Natural killer cell treated with Interleukin-12 subunit alpha and Interleukin-12 subunit beta and Interleukin-15 and Interleukin-18, amount 100 ng/mL, for 72 hours (primary cell): ENCODE measurements around the gene MRGPRE. TPM values are rescaled to one million over a fixed set of nuclear protein-coding genes. Genes with fewer than 3 reads are reported as not detected.

ENCODE experiments used
- ATAC-seq, 2 donors: fragments of 150-1000 bp; cut with Tn5 transposase in 1 of 2; sonication (Bioruptor Pico), chemical (Tn5 transposase) in 1 of 2; 2 replicates each; pipeline ENCODE4 v1.10.0; 2021
- DNase-seq: peaks from one replicate; pipeline ENCODE4 v3.0.0; 2022; ENCODE audit warnings: low spot score
- H3K27ac Mint-ChIP-seq, 2 donors: 1 replicate in 1 of 2; 2 replicates in 1 of 2; pipeline ENCODE4 v1.8.0; 2022; ENCODE audit warnings: mixed read lengths in 2 of 2, mild to moderate bottlenecking in 1 of 2, moderate library complexity in 1 of 2
- H3K27me3 Mint-ChIP-seq, 2 donors: 1 replicate in 1 of 2; 2 replicates in 1 of 2; pipeline ENCODE4 v1.8.0; 2022; ENCODE audit warnings: mixed read lengths in 2 of 2
- H3K36me3 Mint-ChIP-seq: one replicate; pipeline ENCODE4 v1.8.0; 2022; ENCODE audit warnings: mixed read lengths
- H3K4me1 Mint-ChIP-seq, 2 donors: 1 replicate in 1 of 2; 2 replicates in 1 of 2; pipeline ENCODE4 v1.8.0; 2022; ENCODE audit warnings: low read depth in 2 of 2, mixed read lengths in 2 of 2, mild to moderate bottlenecking in 1 of 2
- H3K4me3 Mint-ChIP-seq: one replicate; pipeline ENCODE4 v1.8.0; 2022; ENCODE audit warnings: mixed read lengths
- H3K9me3 Mint-ChIP-seq: 2 replicates; pipeline ENCODE4 v1.8.0; 2022; ENCODE audit warnings: mixed read lengths
- total RNA-seq, 2 donors: library from RNA; stranded (reverse); gene quantifications; one replicate each; pipeline ENCODE4 v1.2.3, GENCODE V29; 2022

MRGPRE gene
- total RNA-seq, 2 donors from 2014 or later, result not detected

GRCh38 chr11:3192511-3193372 is 39.5 kb downstream of the MRGPRE start:
- peaks cover 0 to 2% of the 10 kb centered on the region in 2 donors for H3K27me3 Mint-ChIP-seq

GRCh38 chr11:3191586-3192324 is 40.5 kb downstream of the MRGPRE start:
- ATAC-seq (no peak), DNase-seq (no peak)
- Mint-ChIP-seq H3K27me3 (peaks cover 0 to 6% of the 10 kb centered on the region in 2 donors), H3K4me3 (no peak overlapping the region), H3K27ac (no peak overlapping the region), H3K4me1 (peaks cover 0 to 2% of the 10 kb centered on the region in 2 donors), H3K9me3 (no peaks in the 10 kb centered on the region), H3K36me3 (no peaks in the 10 kb centered on the region)

More at GRCh38 chr11:3192511-3193372, 39.5 kb downstream of the MRGPRE start:
- peaks cover 0 to 2% of the 10 kb centered on the region in 2 donors for H3K4me1 Mint-ChIP-seq
- H3K4me3 Mint-ChIP-seq, result no peak overlapping the region
- no peaks in the 10 kb centered on the region for H3K9me3 Mint-ChIP-seq
- ATAC-seq, result no peak
- DNase-seq, result no peak
- no peaks in the 10 kb centered on the region for H3K36me3 Mint-ChIP-seq
- H3K27ac Mint-ChIP-seq, result no peak overlapping the region

GRCh38 chr11:3190600-3190999 is 41.6 kb downstream of the MRGPRE start:
- Mint-ChIP-seq H3K36me3 (no peaks in the 10 kb centered on the region), H3K27me3 (peaks cover 0 to 3% of the 10 kb centered on the region in 2 donors), H3K4me1 (no peaks in the 10 kb centered on the region), H3K4me3 (no peak overlapping the region), H3K9me3 (no peaks in the 10 kb centered on the region), H3K27ac (no peak overlapping the region)
- no peak for DNase-seq
- ATAC-seq, result no peak

GRCh38 chr11:3189886-3190583 is 42.2 kb downstream of the MRGPRE start:
- Mint-ChIP-seq H3K27ac (no peak overlapping the region), H3K4me3 (no peak overlapping the region), H3K9me3 (no peaks in the 10 kb centered on the region), H3K4me1 (no peaks in the 10 kb centered on the region), H3K27me3 (peaks cover 0 to 3% of the 10 kb centered on the region in 2 donors), H3K36me3 (no peaks in the 10 kb centered on the region)
- DNase-seq (no peak), ATAC-seq (no peak)

- no peak for DNase-seq
- no peaks in the 10 kb centered on the region for H3K9me3 Mint-ChIP-seq
- H3K4me1 Mint-ChIP-seq, result no peaks in the 10 kb centered on the region
Measured at GRCh38 chr11:3189196-3189843, 42.9 kb downstream of the MRGPRE start.

GRCh38 chr11:3188496-3189195 is 43.6 kb downstream of the MRGPRE start:
- Mint-ChIP-seq H3K4me1 (no peaks in the 10 kb centered on the region), H3K36me3 (no peaks in the 10 kb centered on the region), H3K27ac (no peak overlapping the region)

More at GRCh38 chr11:3189196-3189843, 42.9 kb downstream of the MRGPRE start:
- Mint-ChIP-seq H3K36me3 (no peaks in the 10 kb centered on the region), H3K27ac (no peak overlapping the region), H3K4me3 (no peak overlapping the region), H3K27me3 (peaks cover 0 to 3% of the 10 kb centered on the region in 2 donors)
- ATAC-seq, result no peak

GRCh38 chr11:3186166-3186953 is 45.9 kb downstream of the MRGPRE start:
- Mint-ChIP-seq H3K4me3 (no peak overlapping the region), H3K9me3 (no peaks in the 10 kb centered on the region), H3K36me3 (no peaks in the 10 kb centered on the region), H3K27ac (no peak overlapping the region), H3K27me3 (peaks cover 0 to 3% of the 10 kb centered on the region in 2 donors), H3K4me1 (no peaks in the 10 kb centered on the region)
- ATAC-seq (no peak), DNase-seq (peak; percentile 26)

More at GRCh38 chr11:3188496-3189195, 43.6 kb downstream of the MRGPRE start:
- DNase-seq, result no peak
- no peak for ATAC-seq
- Mint-ChIP-seq H3K27me3 (peaks cover 0 to 3% of the 10 kb centered on the region in 2 donors), H3K9me3 (no peaks in the 10 kb centered on the region), H3K4me3 (no peak overlapping the region)

GRCh38 chr11:3184732-3185347 is 47.4 kb downstream of the MRGPRE start:
- H3K27me3 Mint-ChIP-seq, result peaks cover 0 to 3% of the 10 kb centered on the region in 2 donors
- no peaks in the 10 kb centered on the region for H3K4me1 Mint-ChIP-seq
- H3K27ac Mint-ChIP-seq, result no peak overlapping the region
- no peaks in the 10 kb centered on the region for H3K9me3 Mint-ChIP-seq
- no peak overlapping the region for H3K4me3 Mint-ChIP-seq
- DNase-seq, result no peak
- no peaks in the 10 kb centered on the region for H3K36me3 Mint-ChIP-seq
- no peak for ATAC-seq

GRCh38 chr11:3183523-3183922 is 48.7 kb downstream of the MRGPRE start:
- Mint-ChIP-seq H3K4me3 (no peak overlapping the region), H3K27ac (peak overlapping the region in 1 of 2 donors; percentile 51), H3K36me3 (no peaks in the 10 kb centered on the region), H3K27me3 (peaks cover 0 to 3% of the 10 kb centered on the region in 2 donors), H3K4me1 (no peaks in the 10 kb centered on the region), H3K9me3 (no peaks in the 10 kb centered on the region)
- peak; percentile 31 for DNase-seq
- no peak for ATAC-seq

- H3K4me3 Mint-ChIP-seq, result no peak overlapping the region
- ATAC-seq (no peak), DNase-seq (peak; percentile 54)
- no peaks in the 10 kb centered on the region for H3K9me3 Mint-ChIP-seq
- no peaks in the 10 kb centered on the region for H3K36me3 Mint-ChIP-seq
- H3K27me3 Mint-ChIP-seq, result peaks cover 0 to 1% of the 10 kb centered on the region in 2 donors
- H3K27ac Mint-ChIP-seq, result no peak overlapping the region
- peaks cover 0 to 6% of the 10 kb centered on the region in 2 donors for H3K4me1 Mint-ChIP-seq
Measured at GRCh38 chr11:3182462-3182852, 49.8 kb downstream of the MRGPRE start.

GRCh38 chr11:3181725-3182461 is 50.3 kb downstream of the MRGPRE start:
- H3K4me1 Mint-ChIP-seq, result peaks cover 0 to 6% of the 10 kb centered on the region in 2 donors
- H3K9me3 Mint-ChIP-seq, result no peaks in the 10 kb centered on the region
- H3K27me3 Mint-ChIP-seq, result no peaks in the 10 kb centered on the region
- peaks cover under 1% of the 10 kb centered on the region for H3K36me3 Mint-ChIP-seq
- no peak overlapping the region for H3K4me3 Mint-ChIP-seq
- DNase-seq (peak; percentile 55), ATAC-seq (no peak)
- H3K27ac Mint-ChIP-seq, result no peak overlapping the region
